Kidney (tissue), 14 donors: ENCODE measurements around the gene LDLRAD4. TPM values are rescaled to one million over a fixed set of nuclear protein-coding genes. Genes with fewer than 3 reads are reported as not detected.

Experiments used
- DNase-seq, 5 donors: peaks; one replicate each; pipeline ENCODE4 v3.0.0-alpha.2; 2013 to 2020
- FAIRE-seq: peaks from 2 replicates; lab custom pipeline; 2012; peaks lifted over from hg19 to GRCh38; lab: Jason Lieb, UNC
- H3K27ac ChIP-seq, 2 donors: one replicate each; pipeline ENCODE4 v1.7.0; 2013; ENCODE audit warnings: low read depth in 2 of 2, low read length in 2 of 2, inconsistent platforms in 1 of 2
- H3K27me3 ChIP-seq: one replicate; pipeline ENCODE4 v1.7.1; 2013; ENCODE audit warnings: low read length, inconsistent platforms; ENCODE audit not compliant: control insufficient read depth, insufficient read depth
- H3K36me3 ChIP-seq, 3 donors: one replicate each; pipeline versions ENCODE4 v1.7.0 to v1.7.1; 2013; ENCODE audit warnings: low read length in 3 of 3, control low read depth in 1 of 3, inconsistent platforms in 1 of 3; ENCODE audit not compliant: insufficient read depth in 3 of 3, control insufficient read depth in 2 of 3
- H3K4me1 ChIP-seq, 3 donors: one replicate each; pipeline versions ENCODE4 v1.7.0 to v1.7.1; 2013; ENCODE audit warnings: low read length in 3 of 3, inconsistent platforms in 1 of 3, low read depth in 1 of 3; ENCODE audit not compliant: control insufficient read depth in 2 of 3, insufficient read depth in 2 of 3
- H3K4me3 ChIP-seq, 3 donors: one replicate each; pipeline versions ENCODE4 v1.7.0 to v1.8.1; 2013; ENCODE audit warnings: low read length in 3 of 3, control low read depth in 1 of 3, inconsistent platforms in 1 of 3
- H3K9ac ChIP-seq, 3 donors: one replicate each; pipeline versions ENCODE4 v1.7.0 to v1.7.1; 2013; ENCODE audit warnings: low read length in 3 of 3, control low read depth in 1 of 3, inconsistent platforms in 1 of 3
- H3K9me3 ChIP-seq, 3 donors: one replicate each; pipeline versions ENCODE4 v1.7.0 to v1.7.1; 2013; ENCODE audit warnings: low read length in 3 of 3, control low read depth in 1 of 3, inconsistent platforms in 1 of 3; ENCODE audit not compliant: control insufficient read depth in 2 of 3, insufficient read depth in 1 of 3
- CTCF ChIP-seq: IDR thresholded peaks from 3 replicates; pipeline ENCODE4 v1.5.1; 2012; ENCODE audit warnings: mild to moderate bottlenecking, moderate library complexity, borderline replicate concordance; ENCODE audit not compliant: insufficient read depth; ENCODE audit errors: extremely low read depth
- intact Hi-C: fragments of 100-400 bp; cut with DNase I; formaldehyde crosslinking; loops from one replicate; pipeline ENCODE4 v1.11.1; 2022
- polyA plus RNA-seq: library from polyadenylated mRNA; stranded (reverse); fragments of 350-450 nt; fragmentation: Illumina TruSeq; extraction: RNeasy Lipid Tissue Mini Kit (QIAGEN cat#74804); gene quantifications from one replicate; pipeline ENCODE4 v1.2.3, GENCODE V29; 2014; ENCODE audit warnings: low read depth, low replicate concordance; ENCODE audit not compliant: insufficient read depth
- total RNA-seq: library from RNA; stranded (reverse); fragmentation: NEBNext Ultra II Directional; extraction: Animal tissue kit (Norgen Biotek cat#: 25700); gene quantifications from one replicate; pipeline ENCODE4 v1.2.1, GENCODE V29; 2021
- donor health status: control.
- donor health status: control.
- donor health status: control.
- donor health status: control.
- donor health status: control.
- donor health status: DM: yes; HTN: yes; CAD: no.
- donor health status: Normal renal cell carcinoma (clear cell type).

LDLRAD4 gene
- total and polyA plus RNA-seq, 2 donors from 2014 or later: 2.3 to 42.3 TPM

GRCh38 chr18:13645093-13645492 is 426.5 kb downstream of the LDLRAD4 start:
- intact Hi-C loops: no loop called here
- TF ChIP-seq CTCF: no peak

GRCh38 chr18:13646633-13647032 is 428.1 kb downstream of the LDLRAD4 start:
- H3K9me3 ChIP-seq: no peaks in the 10 kb centered on the region
- no peaks in the 10 kb centered on the region for H3K27me3 ChIP-seq
- H3K36me3 ChIP-seq: no peaks in the 10 kb centered on the region
- no peak for TF ChIP-seq CTCF
- FAIRE-seq (no peak), DNase-seq (no peak)
- H3K4me3 ChIP-seq: no peak overlapping the region
- H3K4me1 ChIP-seq: no peaks in the 10 kb centered on the region
- intact Hi-C loops: no loop called here
- no peak overlapping the region for H3K27ac ChIP-seq
- H3K9ac ChIP-seq: no peak overlapping the region

More at GRCh38 chr18:13645093-13645492, 426.5 kb downstream of the LDLRAD4 start:
- Histone ChIP-seq H3K27ac (no peak overlapping the region), H3K27me3 (no peaks in the 10 kb centered on the region), H3K36me3 (no peaks in the 10 kb centered on the region), H3K9ac (no peak overlapping the region), H3K9me3 (no peaks in the 10 kb centered on the region), H3K4me3 (no peak overlapping the region), H3K4me1 (peaks cover 0 to 10% (median 7%) of the 10 kb centered on the region in 3 donors)
- FAIRE-seq (no peak), DNase-seq (no peak)

- no peak for TF ChIP-seq CTCF
- Histone ChIP-seq H3K9ac (no peak overlapping the region), H3K27ac (no peak overlapping the region), H3K27me3 (no peaks in the 10 kb centered on the region), H3K9me3 (no peaks in the 10 kb centered on the region), H3K4me3 (no peak overlapping the region), H3K4me1 (no peaks in the 10 kb centered on the region), H3K36me3 (no peaks in the 10 kb centered on the region)
- DNase-seq: no peak
- intact Hi-C loops: no loop called here
- no peak for FAIRE-seq
Measured at GRCh38 chr18:13647761-13648160, 429.2 kb downstream of the LDLRAD4 start.
